Esophagus muscularis mucosa (tissue), 4 donors: ENCODE data around the gene IGLL5. TPM values are rescaled to one million over a fixed set of nuclear protein-coding genes. Genes with fewer than 3 reads are reported as not detected.
A peak's percentile ranks its signal among the peaks of the same experiment; 100 is the strongest.

Experiments used
- DNase-seq: peaks from one replicate; pipeline ENCODE4 v3.0.0-alpha.2; 2017; ENCODE audit errors: extremely low spot score
- H3K27ac ChIP-seq, 4 donors: fragments of 200-600 bp; sonication (generic); replicated peaks in 1 of 4; 1 replicate in 3 of 4; 2 replicates in 1 of 4; pipeline ENCODE4 v1.5.1; 2016 to 2019; ENCODE audit warnings: mild to moderate bottlenecking in 1 of 4
- H3K27me3 ChIP-seq, 4 donors: fragments of 200-600 bp; sonication (generic); one replicate each; pipeline versions ENCODE4 v1.5.1 to v1.6.0; 2016 to 2019
- H3K36me3 ChIP-seq, 4 donors: fragments of 200-600 bp; sonication (generic); one replicate each; pipeline ENCODE4 v1.5.1; 2016 to 2019
- H3K4me1 ChIP-seq, 4 donors: fragments of 200-600 bp; sonication (generic); one replicate each; pipeline ENCODE4 v1.5.1; 2016 to 2019
- H3K4me3 ChIP-seq, 4 donors: fragments of 200-600 bp; sonication (generic); 1 replicate in 2 of 4; 2 replicates in 2 of 4; pipeline ENCODE4 v1.5.1; 2016 to 2019; ENCODE audit warnings: mild to moderate bottlenecking in 4 of 4, moderate library complexity in 1 of 4
- H3K9me3 ChIP-seq, 4 donors: fragments of 200-600 bp; sonication (generic); 1 replicate in 3 of 4; 2 replicates in 1 of 4; pipeline ENCODE4 v1.5.1; 2016 to 2019
- CTCF ChIP-seq, 3 experiments: fragments of 200-600 bp in 2 of 3; fragments of 450-650 bp in 1 of 3; sonication (generic) in 2 of 3; IDR thresholded peaks; one replicate each; pipeline ENCODE4 v1.5.1; 2017 to 2019; ENCODE audit warnings: antibody characterized with exemption in 3 of 3, mild to moderate bottlenecking in 2 of 3, moderate library complexity in 1 of 3
- EP300 ChIP-seq: sonication (generic); formaldehyde crosslinking; IDR thresholded peaks from one replicate; pipeline ENCODE4 v1.6.1; 2017; ENCODE audit warnings: antibody characterized with exemption
- POLR2A ChIP-seq: fragments of 450-650 bp; IDR thresholded peaks from one replicate; pipeline ENCODE4 v1.6.1; 2017; ENCODE audit warnings: antibody characterized with exemption, moderate library complexity, mild to moderate bottlenecking, low read depth
- POLR2AphosphoS5 ChIP-seq, 2 donors: sonication (generic); formaldehyde crosslinking; IDR thresholded peaks; one replicate each; pipeline ENCODE4 v1.6.1; 2017; ENCODE audit warnings: antibody characterized with exemption in 2 of 2
- WGBS: methylation state at CpG from one replicate; pipeline ENCODE4 v1.1.5; 2018; 5-methylcytosine and 5-hydroxymethylcytosine counted together
- intact Hi-C: fragments of 100-400 bp; cut with DNase I; formaldehyde crosslinking; loops from one replicate; pipeline ENCODE4 v1.15.1; 2023
- total RNA-seq, 4 donors: library from RNA; depleted of rRNA; stranded (reverse); fragments of >200 nt; gene quantifications; one replicate each; pipeline versions ENCODE4 v1.1.0 to v1.2.1, GENCODE V29; 2016

Gene IGLL5
- total RNA-seq, 4 donors from 2014 or later: 0.39 to 1.3 (median 0.80) TPM; not detected in 1

DNA sequence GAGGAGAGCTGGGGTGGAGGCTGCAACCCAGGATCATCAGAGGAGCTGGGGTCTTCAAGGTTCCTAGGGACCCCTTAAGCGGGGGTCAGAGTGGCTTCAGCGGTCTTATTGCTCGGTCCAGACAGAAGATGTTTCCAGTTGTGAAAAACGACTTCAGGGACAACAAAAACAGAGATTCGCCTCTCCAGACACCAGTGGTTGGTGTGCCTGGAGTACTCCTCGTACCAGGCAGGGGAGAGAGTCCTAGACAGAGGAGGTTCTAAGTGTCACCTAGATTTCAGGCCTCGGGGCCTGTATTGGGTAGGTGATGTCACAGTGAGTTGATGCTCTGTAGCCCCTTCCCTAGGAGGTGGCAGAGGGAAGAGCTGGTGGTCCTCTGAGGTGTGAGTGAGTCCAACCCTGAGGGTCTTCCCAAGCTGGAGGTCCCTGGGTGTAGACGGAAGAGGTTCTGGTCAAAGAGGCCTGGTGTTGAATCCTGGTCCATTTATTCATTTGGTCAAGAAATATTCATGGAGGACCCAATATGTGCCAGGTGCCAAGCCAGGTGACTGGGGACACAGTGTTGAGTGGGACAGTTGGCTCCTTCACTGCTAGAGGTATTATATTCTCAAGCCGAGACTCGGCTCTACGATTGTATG lies 4.4 kb upstream of the IGLL5 start:
- H3K4me1 ChIP-seq: no peaks in the 10 kb centered on the region
- intact Hi-C loops: no loop called here
- no peaks in the 10 kb centered on the region for H3K36me3 ChIP-seq
- no peaks in the 10 kb centered on the region for H3K9me3 ChIP-seq
- H3K27me3 ChIP-seq: peaks cover 0 to 50% (median 0%) of the 10 kb centered on the region in 4 donors
- TF ChIP-seq POLR2A (no peak), EP300 (no peak), CTCF (IDR thresholded peaks at IDR 0.05) (no peak), POLR2AphosphoS5 (IDR thresholded peaks at IDR 0.05) (no peak)
- no peak for DNase-seq
- H3K27ac ChIP-seq: no peak overlapping the region
- 95% methylated on average over 10 of the region's 11 CpGs for WGBS
- no peak overlapping the region for H3K4me3 ChIP-seq

DNA sequence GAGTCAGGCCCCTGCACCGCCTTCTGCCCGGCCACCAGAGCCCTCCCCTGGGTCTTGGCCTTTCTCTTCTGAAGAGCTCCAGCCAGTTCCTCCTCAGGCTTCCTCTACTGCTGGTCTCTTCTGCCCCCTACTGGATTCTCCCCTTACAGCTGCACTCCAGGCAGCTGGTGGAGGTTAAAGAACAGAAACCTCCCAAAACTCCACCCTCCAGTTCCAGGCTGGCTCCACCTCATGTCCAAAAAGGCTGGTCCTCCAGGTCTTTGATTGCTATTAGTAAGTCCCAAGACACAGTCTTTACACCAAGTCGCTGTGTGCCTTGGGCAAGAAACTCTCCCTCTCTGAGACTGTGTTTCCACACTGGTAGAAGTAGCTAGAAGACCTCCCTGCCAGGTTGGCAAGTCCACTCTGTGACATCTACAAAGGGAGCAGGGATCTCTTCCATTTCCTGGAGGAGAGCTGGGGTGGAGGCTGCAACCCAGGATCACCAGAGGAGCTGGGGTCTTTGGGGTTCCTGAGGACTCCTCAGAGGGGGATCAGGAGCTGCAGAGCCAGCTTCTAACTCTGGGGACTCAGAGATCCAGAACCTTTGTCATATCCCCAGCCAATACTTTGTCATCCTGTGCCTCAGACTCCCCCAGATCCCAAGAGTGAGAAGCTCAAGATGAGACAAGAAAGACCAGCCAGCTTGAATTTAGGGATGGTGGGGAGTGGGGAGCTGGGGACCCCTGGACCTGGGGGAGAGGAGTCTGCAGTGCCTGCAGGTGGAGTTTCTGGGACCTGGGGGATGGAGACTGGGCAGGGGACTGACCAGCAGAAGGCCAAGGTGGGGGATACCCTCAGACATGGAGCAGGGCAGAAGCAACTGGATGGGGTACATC lies 3.4 kb upstream of the IGLL5 start:
- H3K27me3 ChIP-seq: peaks cover 0 to 49% (median 0%) of the 10 kb centered on the region in 4 donors
- H3K36me3 ChIP-seq: no peaks in the 10 kb centered on the region
- DNase-seq: no peak
- no peak overlapping the region for H3K4me3 ChIP-seq
- no peak overlapping the region for H3K27ac ChIP-seq
- H3K4me1 ChIP-seq: no peaks in the 10 kb centered on the region
- no peaks in the 10 kb centered on the region for H3K9me3 ChIP-seq
- TF ChIP-seq EP300 (no peak), CTCF (IDR thresholded peaks at IDR 0.05) (peak; percentile 44 to 49 (median 44)), POLR2AphosphoS5 (IDR thresholded peaks at IDR 0.05) (no peak), POLR2A (no peak)
- intact Hi-C loops: no loop called here
- 10% methylated on average over 3 of the region's 3 CpGs for WGBS

DNA sequence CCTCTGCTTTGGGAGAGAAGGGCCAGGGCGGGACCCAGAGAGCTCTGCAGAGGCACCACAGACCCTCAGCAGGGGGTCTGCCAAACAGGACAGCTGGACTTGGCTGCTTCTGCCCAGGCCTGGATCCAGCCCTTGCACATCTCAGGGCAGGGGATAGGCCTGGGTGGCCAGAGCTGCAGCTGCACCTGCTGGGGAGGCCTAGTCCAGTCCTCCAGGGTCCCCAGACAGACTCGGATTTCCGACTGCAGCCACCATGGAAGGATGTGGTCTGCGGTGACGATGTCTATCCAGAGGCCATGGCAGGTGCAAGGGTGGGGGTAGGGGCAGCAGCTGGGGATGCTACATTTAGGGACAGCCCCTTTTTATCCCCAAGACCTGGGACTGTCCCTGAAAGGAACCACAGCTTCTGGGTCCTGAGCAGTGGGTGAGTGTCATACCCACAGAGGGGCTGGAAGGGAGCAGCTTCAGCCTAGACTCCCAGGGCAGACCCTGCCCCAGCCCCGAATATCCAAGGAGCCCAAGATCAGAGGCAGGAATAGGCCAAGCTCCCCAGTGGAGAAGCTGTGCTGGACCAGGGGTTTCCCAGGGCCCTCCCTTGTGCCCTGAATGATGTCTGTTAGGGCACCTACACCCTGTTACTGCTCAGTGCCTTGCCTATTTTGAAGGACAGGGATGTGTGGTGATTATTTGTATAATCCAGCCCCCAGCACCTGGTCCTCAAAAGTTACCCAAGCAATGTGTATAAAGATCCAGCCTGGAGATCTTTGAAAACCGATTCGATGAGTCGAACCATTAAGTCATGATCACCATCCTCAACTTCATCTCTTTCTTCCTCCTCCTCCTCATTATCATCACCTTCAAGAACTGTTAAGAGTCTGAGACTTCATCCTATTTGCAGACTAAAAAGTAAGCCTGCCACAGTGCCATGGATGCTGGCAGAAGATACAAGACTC lies 2.5 kb upstream of the IGLL5 start:
- H3K27ac ChIP-seq: no peak overlapping the region
- TF ChIP-seq POLR2AphosphoS5 (IDR thresholded peaks at IDR 0.05): no peak
- TF ChIP-seq CTCF (IDR thresholded peaks at IDR 0.05): no peak
- no peak for TF ChIP-seq POLR2A
- no peak for TF ChIP-seq EP300
- H3K9me3 ChIP-seq: no peaks in the 10 kb centered on the region
- H3K27me3 ChIP-seq: peaks cover 0 to 40% (median 0%) of the 10 kb centered on the region in 4 donors
- H3K4me3 ChIP-seq: no peak overlapping the region
- H3K36me3 ChIP-seq: no peaks in the 10 kb centered on the region
- WGBS: 93% methylated on average over 4 of the region's 9 CpGs
- no peak for DNase-seq
- intact Hi-C loops: no loop called here
- no peaks in the 10 kb centered on the region for H3K4me1 ChIP-seq

DNA sequence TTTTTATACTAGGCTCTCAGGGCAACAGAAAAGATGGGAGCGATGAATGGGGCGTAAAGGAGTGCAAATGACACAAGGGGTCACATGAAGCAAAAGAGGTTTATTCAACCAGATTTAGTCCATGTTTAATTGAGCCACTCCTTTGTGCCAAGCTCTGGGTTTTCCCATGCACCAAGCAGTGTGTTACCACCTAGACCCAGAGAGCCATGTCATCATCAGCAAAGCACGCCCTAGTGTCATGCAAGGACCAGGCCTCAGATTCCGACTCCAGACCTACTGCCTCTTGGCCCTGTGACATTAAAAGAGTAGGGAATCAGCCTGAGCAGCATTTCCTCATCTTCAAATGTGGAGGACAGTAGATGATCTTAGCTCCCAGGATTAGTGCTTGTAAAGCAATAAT lies 1.1 kb upstream of the IGLL5 start:
- DNase-seq: no peak
- H3K9me3 ChIP-seq: no peaks in the 10 kb centered on the region
- H3K27me3 ChIP-seq: peaks cover 0 to 32% (median 0%) of the 10 kb centered on the region in 4 donors
- 88% methylated on average over 4 of the region's 4 CpGs for WGBS
- TF ChIP-seq POLR2AphosphoS5 (IDR thresholded peaks at IDR 0.05) (no peak), EP300 (no peak), CTCF (IDR thresholded peaks at IDR 0.05) (no peak)
- intact Hi-C loops: no loop called here
- H3K27ac ChIP-seq: no peak overlapping the region
- H3K4me1 ChIP-seq: no peaks in the 10 kb centered on the region
- H3K36me3 ChIP-seq: no peaks in the 10 kb centered on the region
- no peak overlapping the region for H3K4me3 ChIP-seq
